Retinal pigment epithelial cell (primary cell): ENCODE measurements around the gene SMC2.

ENCODE experiments used
- DNase-seq: peaks from one replicate; pipeline ENCODE4 v3.0.0-alpha.2; 2010; ENCODE audit warnings: low read depth
- H3K4me3 ChIP-seq: 2 replicates; pipeline ENCODE4 v1.5.1; 2011; ENCODE audit warnings: mild to moderate bottlenecking, low read length, control low read depth, moderate library complexity
- TF ChIP-seq, protein P1 (sequence below): conservative IDR thresholded peaks from 2 replicates; pipeline ENCODE4 v1.5.1; 2011; ENCODE audit warnings: low read depth, low read length, control low read depth, inconsistent platforms

The SMC2 gene

DNA sequence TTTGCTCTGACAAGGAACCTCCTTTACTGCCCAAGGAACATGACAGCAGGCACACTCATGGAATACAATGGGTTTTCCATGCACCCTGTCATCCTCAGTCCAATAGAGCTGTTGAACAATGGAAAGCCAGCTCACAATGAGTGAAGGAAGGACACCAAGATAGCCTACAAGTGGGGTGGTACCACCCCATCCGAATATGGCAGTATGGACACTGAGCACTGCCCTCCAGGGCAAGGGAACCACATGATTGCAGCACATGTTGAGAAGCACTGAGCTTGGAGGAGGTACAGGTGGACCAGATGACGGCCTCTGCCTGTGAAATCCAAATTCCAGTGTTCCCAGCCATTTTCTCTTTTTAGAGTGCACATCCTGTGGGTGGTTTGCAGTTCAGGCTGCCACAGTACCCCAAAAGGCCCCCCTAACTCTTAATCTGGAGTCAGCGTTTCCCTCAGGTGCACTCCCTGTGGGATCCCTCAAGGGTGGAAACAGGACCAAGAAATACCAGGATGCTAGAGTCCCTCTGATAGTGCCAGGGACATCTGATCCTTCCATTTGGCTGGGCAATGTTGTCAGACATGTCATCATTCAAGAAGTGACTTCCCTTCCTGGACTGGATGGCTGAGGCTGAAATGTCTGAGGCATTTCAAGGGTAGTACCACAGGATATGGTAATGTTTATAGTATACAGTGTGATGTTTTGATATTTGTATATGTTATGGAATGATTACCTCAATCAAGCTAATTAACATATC, 48.9 kb downstream of the SMC2 start:
- H3K4me3 ChIP-seq = no peak overlapping the region
- no peak for DNase-seq
- TF ChIP-seq, protein P1, sequence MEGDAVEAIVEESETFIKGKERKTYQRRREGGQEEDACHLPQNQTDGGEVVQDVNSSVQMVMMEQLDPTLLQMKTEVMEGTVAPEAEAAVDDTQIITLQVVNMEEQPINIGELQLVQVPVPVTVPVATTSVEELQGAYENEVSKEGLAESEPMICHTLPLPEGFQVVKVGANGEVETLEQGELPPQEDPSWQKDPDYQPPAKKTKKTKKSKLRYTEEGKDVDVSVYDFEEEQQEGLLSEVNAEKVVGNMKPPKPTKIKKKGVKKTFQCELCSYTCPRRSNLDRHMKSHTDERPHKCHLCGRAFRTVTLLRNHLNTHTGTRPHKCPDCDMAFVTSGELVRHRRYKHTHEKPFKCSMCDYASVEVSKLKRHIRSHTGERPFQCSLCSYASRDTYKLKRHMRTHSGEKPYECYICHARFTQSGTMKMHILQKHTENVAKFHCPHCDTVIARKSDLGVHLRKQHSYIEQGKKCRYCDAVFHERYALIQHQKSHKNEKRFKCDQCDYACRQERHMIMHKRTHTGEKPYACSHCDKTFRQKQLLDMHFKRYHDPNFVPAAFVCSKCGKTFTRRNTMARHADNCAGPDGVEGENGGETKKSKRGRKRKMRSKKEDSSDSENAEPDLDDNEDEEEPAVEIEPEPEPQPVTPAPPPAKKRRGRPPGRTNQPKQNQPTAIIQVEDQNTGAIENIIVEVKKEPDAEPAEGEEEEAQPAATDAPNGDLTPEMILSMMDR = no peak

DNA sequence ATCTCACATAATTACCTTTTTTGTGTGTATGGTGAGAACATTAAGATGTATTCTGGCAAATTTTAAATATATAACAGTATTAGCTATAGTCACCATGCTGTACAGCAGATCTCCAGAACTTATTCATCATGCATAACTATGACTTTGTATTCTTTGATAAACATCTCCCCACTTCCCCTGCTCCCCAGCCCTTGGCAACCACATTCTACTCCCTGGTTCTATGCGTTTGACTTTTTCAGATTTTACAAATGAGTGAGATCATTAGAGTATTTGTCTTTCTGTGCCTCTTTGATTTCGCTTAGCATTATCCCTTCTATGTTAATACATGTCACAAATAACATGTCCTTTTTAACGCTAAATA, 49.4 kb downstream of the SMC2 start:
- TF ChIP-seq, protein P1 = no peak
- no peak for DNase-seq
- H3K4me3 ChIP-seq = no peak overlapping the region

DNA sequence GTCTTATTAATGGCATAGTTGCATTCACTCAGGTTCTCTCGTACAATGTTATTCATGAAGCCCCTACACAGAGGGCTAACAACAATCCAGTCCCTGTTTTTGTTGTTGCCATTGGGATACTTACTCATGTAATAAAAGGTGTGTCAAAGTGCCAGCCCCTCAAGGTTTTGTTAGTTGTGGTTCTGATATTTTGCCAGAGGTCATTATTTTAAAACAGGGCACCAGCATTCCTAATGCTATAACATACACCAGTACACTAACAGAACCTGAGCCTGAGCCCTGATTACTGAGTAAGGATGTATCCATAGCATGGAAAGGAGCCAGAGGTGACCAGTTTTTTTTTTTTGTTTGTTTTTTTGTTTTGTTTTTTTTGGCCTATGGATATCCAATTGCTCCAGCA, 50.2 kb downstream of the SMC2 start:
- no peak for DNase-seq
- TF ChIP-seq, protein P1 = no peak
- H3K4me3 ChIP-seq = no peak overlapping the region

DNA sequence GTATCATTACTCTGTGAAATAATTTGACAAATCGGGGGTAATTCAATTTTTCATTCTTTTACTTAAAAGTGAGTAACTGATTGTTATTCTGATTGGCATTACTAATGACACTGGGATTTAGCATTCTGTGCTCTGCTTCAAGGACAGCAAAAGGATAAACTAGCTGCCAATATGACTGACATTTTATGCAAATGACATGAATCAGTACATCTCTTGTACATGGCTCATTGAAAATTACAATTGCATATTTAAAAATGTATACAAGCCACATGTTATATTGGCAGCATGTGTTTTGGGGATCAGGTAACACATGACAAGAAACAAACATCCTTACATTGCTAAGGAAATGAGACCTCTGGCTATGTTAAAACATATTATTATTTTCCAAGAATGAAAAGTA, 79.0 kb downstream of the SMC2 start:
- no peak overlapping the region for H3K4me3 ChIP-seq
- TF ChIP-seq, protein P1 = no peak
- DNase-seq = no peak

DNA sequence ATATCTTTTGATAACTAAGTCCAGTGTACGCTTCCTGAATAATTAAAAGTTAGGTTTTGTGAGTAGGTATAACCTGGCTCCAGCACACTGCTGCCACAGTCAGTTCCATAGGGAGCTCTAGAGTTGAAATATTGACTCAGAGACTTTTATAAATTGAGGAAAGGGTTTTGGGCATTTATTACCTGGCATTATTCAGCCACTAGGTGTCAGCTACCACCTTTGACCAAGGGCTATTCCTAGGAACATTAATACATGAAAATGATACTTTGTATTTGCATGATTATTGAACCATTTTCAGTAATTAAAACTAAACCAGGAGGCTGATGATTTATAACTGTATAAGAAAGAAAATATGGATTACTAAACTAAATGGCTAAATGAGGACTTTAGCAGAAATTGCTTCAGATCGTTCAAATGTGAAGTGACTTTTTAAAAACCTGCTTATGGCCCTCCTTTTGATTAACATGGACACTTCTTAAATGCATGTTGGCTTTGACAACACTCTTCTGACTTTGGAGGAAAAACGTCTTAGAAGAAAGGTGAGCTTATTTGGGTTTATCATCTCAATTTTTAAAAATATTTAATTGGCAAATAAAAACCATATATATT, 83.0 kb downstream of the SMC2 start:
- TF ChIP-seq, protein P1 = peak; percentile 73
- peak; percentile 3 for DNase-seq
- H3K4me3 ChIP-seq = no peak overlapping the region

DNA sequence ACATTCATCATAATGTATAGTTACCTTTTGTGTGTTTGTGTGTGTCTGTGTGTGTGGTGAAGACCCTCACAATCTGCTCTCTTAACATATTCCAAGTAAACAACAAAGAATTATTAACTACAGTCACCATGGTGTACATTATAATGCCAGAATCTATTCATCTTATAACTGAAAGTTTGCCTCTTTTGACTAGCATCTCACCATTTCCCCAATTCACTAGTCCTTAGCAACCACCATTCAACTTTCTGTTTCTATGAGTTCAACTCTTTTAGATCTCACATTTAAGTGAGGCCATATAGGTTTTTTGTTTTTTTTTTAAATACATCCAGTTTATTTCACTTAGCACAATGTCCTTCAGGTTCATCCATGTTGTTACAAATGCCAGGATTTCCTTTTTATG, 83.6 kb downstream of the SMC2 start:
- TF ChIP-seq, protein P1 = no peak
- H3K4me3 ChIP-seq = no peak overlapping the region
- no peak for DNase-seq
